SK-N-MC (cell line): Measurements from ENCODE around the gene S1PR2.

Experiments
- EZH2 ChIP-seq: fragments of 200-600 bp; sonication (generic); IDR thresholded peaks from one replicate; pipeline ENCODE4 v1.6.1; 2017; ENCODE audit warnings: antibody characterized with exemption
- FOXP2 ChIP-seq: optimal IDR thresholded peaks from 2 replicates; pipeline ENCODE3; 2011; ENCODE audit warnings: mild to moderate bottlenecking, moderate library complexity; ENCODE audit not compliant: insufficient read depth; ENCODE audit errors: extremely low read length, control extremely low read depth
- POLR2AphosphoS5 ChIP-seq: IDR thresholded peaks from 2 replicates; pipeline ENCODE4 v1.6.1; 2012; ENCODE audit warnings: mild to moderate bottlenecking, low read depth, low read length, borderline replicate concordance

DNA sequence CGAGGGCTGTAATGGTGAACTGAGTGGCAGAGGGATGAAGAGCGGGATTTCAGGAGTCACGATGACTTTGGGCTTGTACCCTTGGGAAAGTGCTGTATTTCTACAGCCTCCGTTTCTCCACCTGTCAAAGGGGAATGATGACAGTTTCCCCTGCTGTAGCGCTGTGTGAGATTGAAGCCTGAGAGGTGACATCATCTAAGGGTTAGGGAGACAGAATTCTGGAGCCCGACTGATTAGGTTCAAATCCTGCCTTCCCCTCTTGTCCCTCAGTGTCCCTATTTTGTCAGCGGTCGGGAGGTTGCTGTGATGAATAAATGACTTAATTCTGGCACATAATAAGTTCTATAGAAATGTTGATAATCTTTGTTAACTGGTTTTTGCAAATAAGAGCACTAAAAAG is 21.6 kb upstream of the S1PR2 start:
- TF ChIP-seq POLR2AphosphoS5 (no peak), EZH2 (no peak), FOXP2 (no peak)
